HepG2 (cell line): Measurements from ENCODE around the gene PGP. TPM values are rescaled to one million over a fixed set of nuclear protein-coding genes. Genes with fewer than 3 reads are reported as not detected.

Source experiments
- CREBL2 ChIP-seq: sonication (generic); formaldehyde crosslinking; IDR thresholded peaks from 2 replicates; pipeline ENCODE4 v1.8.1; 2023; ENCODE audit warnings: missing genetic modification reagents, mild to moderate bottlenecking, borderline replicate concordance
- CSRNP1 ChIP-seq: sonication (generic); formaldehyde crosslinking; IDR thresholded peaks from 2 replicates; pipeline ENCODE4 v1.8.1; 2023; ENCODE audit warnings: mild to moderate bottlenecking, missing genetic modification reagents
- GATA4 ChIP-seq: sonication (generic); IDR thresholded peaks from 2 replicates; pipeline ENCODE4 v1.6.1; 2016; ENCODE audit warnings: antibody characterized with exemption, low read depth, borderline replicate concordance
- GATAD2A ChIP-seq: IDR thresholded peaks from 2 replicates; pipeline ENCODE4 v1.6.1; 2016
- GTF3A ChIP-seq: sonication (generic); formaldehyde crosslinking; conservative IDR thresholded peaks from 2 replicates; pipeline ENCODE4 v1.4.0; 2020; ENCODE audit warnings: mild to moderate bottlenecking, missing genetic modification reagents
- HMGA1 ChIP-seq: sonication (generic); formaldehyde crosslinking; conservative IDR thresholded peaks from 2 replicates; pipeline ENCODE4 v1.4.0; 2020; ENCODE audit warnings: missing genetic modification reagents
- HNF1A ChIP-seq, 2 experiments: sonication (generic) in 1 of 2; formaldehyde crosslinking in 1 of 2; IDR thresholded peaks; 2 replicates each; pipeline versions ENCODE4 v1.4.0 to v1.6.1; 2016 to 2020; ENCODE audit warnings: borderline replicate concordance in 1 of 2, low read depth in 1 of 2, mild to moderate bottlenecking in 1 of 2, missing genetic modification reagents in 1 of 2
- HNF4A ChIP-seq: sonication (generic); formaldehyde crosslinking; IDR thresholded peaks from 2 replicates; pipeline ENCODE4 v1.4.0; 2020; ENCODE audit warnings: missing genetic modification reagents
- TBL1XR1 ChIP-seq: fragments of 150-350 bp; IDR thresholded peaks from 2 replicates; pipeline ENCODE4 v1.6.1; 2014; ENCODE audit warnings: borderline replicate concordance, low read length; ENCODE audit not compliant: partially characterized antibody
- TBX2 ChIP-seq: sonication (generic); formaldehyde crosslinking; IDR thresholded peaks from 2 replicates; pipeline ENCODE4 v1.5.0; 2020; ENCODE audit warnings: missing genetic modification reagents, mild to moderate bottlenecking, borderline replicate concordance
- TEAD3 ChIP-seq: optimal IDR thresholded peaks from 2 replicates; pipeline ENCODE3; 2016; ENCODE audit warnings: borderline replicate concordance
- U2AF1 ChIP-seq: fragments of 200-400 bp; formaldehyde crosslinking; optimal IDR thresholded peaks from 2 replicates; pipeline ENCODE3; 2017; ENCODE audit warnings: mild to moderate bottlenecking, low read depth, low read length
- ZFP41 ChIP-seq: sonication (generic); formaldehyde crosslinking; IDR thresholded peaks from 2 replicates; pipeline ENCODE4 v1.4.0; 2020; ENCODE audit warnings: mild to moderate bottlenecking, missing genetic modification reagents, borderline replicate concordance
- ZMYM3 ChIP-seq: sonication (generic); formaldehyde crosslinking; IDR thresholded peaks from 2 replicates; pipeline ENCODE4 v1.5.1; 2020; ENCODE audit warnings: mild to moderate bottlenecking, missing genetic modification reagents
- ZNF121 ChIP-seq: sonication (generic); formaldehyde crosslinking; IDR thresholded peaks from 2 replicates; pipeline ENCODE4 v1.5.0; 2020; ENCODE audit warnings: mild to moderate bottlenecking, missing genetic modification reagents
- ZNF207 ChIP-seq: fragments of 450-650 bp; IDR thresholded peaks from 2 replicates; pipeline ENCODE4 v1.6.1; 2016; ENCODE audit warnings: antibody characterized with exemption, borderline replicate concordance
- ZNF546 ChIP-seq: sonication (generic); formaldehyde crosslinking; conservative IDR thresholded peaks from 2 replicates; pipeline ENCODE4 v1.8.1; 2023; ENCODE audit warnings: mild to moderate bottlenecking, missing genetic modification reagents
- ZNF589 ChIP-seq: sonication (generic); formaldehyde crosslinking; conservative IDR thresholded peaks from 2 replicates; pipeline ENCODE4 v1.8.0; 2022; ENCODE audit warnings: mild to moderate bottlenecking, moderate library complexity, missing genetic modification reagents
- ZNF703 ChIP-seq: sonication (generic); formaldehyde crosslinking; IDR thresholded peaks from 2 replicates; pipeline ENCODE4 v1.5.1; 2020; ENCODE audit warnings: missing genetic modification reagents, mild to moderate bottlenecking, moderate library complexity, borderline replicate concordance
- polyA plus RNA-seq, 8 experiments: library from polyadenylated mRNA; depleted of rRNA in 3 of 8; stranded (reverse) in 7 of 8; unstranded in 1 of 8; fragments of >200 nt; fragmentation: Illumina TruSeq in 4 of 8; extraction: Trizol in 4 of 8; gene quantifications; 2 replicates each; pipeline versions ENCODE4 v1.2.1 to v1.2.3, GENCODE V29; 2011 to 2016; ENCODE audit warnings: low read depth in 4 of 8, missing spikeins in 1 of 8, mixed read lengths in 1 of 8; ENCODE audit not compliant: insufficient read depth in 1 of 8
- total RNA-seq, 5 experiments: library from RNA; depleted of rRNA; stranded (reverse); fragments of >200 nt; fragmentation: Illumina TruSeq; extraction: Trizol; gene quantifications; 2 replicates each; pipeline ENCODE4 v1.2.3, GENCODE V29; 2016; ENCODE audit warnings: low read depth in 1 of 5
- TF ChIP-seq, protein P1 (sequence below): sonication (generic); formaldehyde crosslinking; IDR thresholded peaks from 2 replicates; pipeline ENCODE4 v1.4.0; 2020; ENCODE audit warnings: mild to moderate bottlenecking, low read depth, missing genetic modification reagents
- TF ChIP-seq, protein P2 (sequence below): IDR thresholded peaks from 2 replicates; pipeline ENCODE4 v1.6.1; 2016; ENCODE audit warnings: missing genetic modification reagents, missing compliant biosample characterization

PGP gene
- total and polyA plus RNA-seq, 2 of the 13 experiments (the other 11 are each of a cell fraction or from before 2014, with no cell fraction given): 7.3 to 18.3 TPM

DNA sequence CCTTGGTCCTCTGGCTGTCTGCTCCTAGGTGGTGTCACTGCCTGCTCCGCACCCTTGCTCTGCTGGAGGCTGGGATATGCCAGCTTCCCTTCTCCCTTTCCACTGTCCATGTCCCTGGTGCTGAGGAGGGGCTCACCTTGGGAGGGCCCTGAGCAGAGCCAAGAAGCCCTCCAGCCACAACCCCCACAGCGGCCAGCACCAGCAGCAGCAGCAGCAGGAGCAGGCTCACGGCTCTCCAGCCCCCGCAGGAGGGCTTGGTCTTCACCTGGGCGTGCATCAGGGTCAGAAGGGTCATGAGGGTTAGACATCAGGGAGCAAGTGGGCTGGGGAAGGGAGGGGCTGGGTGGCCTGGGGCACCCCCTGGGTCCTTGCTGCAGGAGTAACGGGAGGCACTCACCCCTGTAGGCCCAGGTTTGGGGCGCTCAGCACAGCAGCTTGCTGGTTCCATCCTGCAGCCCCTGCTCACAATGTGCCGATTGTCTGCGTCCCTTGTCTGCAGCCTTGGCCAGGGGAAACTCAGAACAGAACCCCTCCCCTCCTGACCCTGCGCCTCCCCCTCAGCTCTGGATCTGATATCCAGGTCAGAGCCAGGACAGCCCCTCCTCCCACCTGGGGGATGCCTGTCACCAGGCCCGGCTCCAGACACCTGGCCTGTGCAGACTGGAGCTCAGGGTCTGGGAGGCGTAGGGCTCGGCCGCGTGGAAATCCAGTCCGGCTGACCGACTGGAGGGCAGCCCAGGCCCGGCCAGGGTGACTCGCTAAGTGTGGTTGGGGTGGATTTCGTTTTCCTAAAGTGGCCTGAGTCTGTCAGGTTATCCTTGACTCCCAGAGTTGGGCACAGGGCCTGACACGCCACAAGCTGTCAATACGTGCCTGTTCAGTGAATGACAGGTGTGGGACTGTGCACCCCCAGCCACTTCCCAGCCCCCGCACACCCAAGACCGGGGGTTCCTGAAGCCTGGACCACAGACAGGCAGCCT, 4.0 kb downstream of the PGP start, which contains the start of gene BRICD5 (continued):
- peak; percentile 49; the same call in 1 of the 2 replicates for TF ChIP-seq CSRNP1 (CRISPR knock-in tag)
- no peak for TF ChIP-seq ZMYM3 (CRISPR knock-in tag)
- TF ChIP-seq ZNF121: 0 out of 2 replicates have a peak, but pooled peaks have one; percentile 36
- no peak for TF ChIP-seq GATA4
- TF ChIP-seq ZNF546: no peak
- 0 out of 2 replicates have a peak, but pooled peaks have one; percentile 51 for TF ChIP-seq ZNF589 (CRISPR knock-in tag)
- TF ChIP-seq TBL1XR1: no peak
- TF ChIP-seq, protein P1, sequence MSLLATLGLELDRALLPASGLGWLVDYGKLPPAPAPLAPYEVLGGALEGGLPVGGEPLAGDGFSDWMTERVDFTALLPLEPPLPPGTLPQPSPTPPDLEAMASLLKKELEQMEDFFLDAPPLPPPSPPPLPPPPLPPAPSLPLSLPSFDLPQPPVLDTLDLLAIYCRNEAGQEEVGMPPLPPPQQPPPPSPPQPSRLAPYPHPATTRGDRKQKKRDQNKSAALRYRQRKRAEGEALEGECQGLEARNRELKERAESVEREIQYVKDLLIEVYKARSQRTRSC (CRISPR knock-in tag): no peak
- no peak for TF ChIP-seq GATAD2A (CRISPR knock-in tag)
- no peak for TF ChIP-seq HNF1A (IDR thresholded peaks at IDR 0.05; ENCODE audit: low read depth)
- peak; percentile 69; the same call in 1 of the 2 replicates for TF ChIP-seq HNF1A (CRISPR knock-in tag; IDR thresholded peaks at IDR 0.05; ENCODE audit: borderline replicate concordance)
- TF ChIP-seq HNF4A (CRISPR knock-in tag): no peak
- TF ChIP-seq CREBL2 (CRISPR knock-in tag): no peak
- no peak for TF ChIP-seq ZNF703 (CRISPR knock-in tag)
- TF ChIP-seq TEAD3 (CRISPR knock-in tag): no peak
- no peak for TF ChIP-seq ZFP41 (CRISPR knock-in tag)
- no peak for TF ChIP-seq HMGA1 (CRISPR knock-in tag)
- TF ChIP-seq GTF3A (CRISPR knock-in tag): no peak
- no peak for TF ChIP-seq TBX2 (CRISPR knock-in tag)
- TF ChIP-seq, protein P2, sequence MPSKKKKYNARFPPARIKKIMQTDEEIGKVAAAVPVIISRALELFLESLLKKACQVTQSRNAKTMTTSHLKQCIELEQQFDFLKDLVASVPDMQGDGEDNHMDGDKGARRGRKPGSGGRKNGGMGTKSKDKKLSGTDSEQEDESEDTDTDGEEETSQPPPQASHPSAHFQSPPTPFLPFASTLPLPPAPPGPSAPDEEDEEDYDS (CRISPR knock-in tag): 0 out of 2 replicates have a peak, but pooled peaks have one; percentile 21
- no peak for TF ChIP-seq U2AF1
- TF ChIP-seq ZNF207: no peak
